ENCODE measurements around the gene MBOAT1. TPM values are rescaled to one million over a fixed set of nuclear protein-coding genes. Genes with fewer than 3 reads are reported as not detected.
A peak's percentile ranks its signal among the peaks of the same experiment; 100 is the strongest.
"Not testable (repeated sequence)": the region's sequence is repeated elsewhere in the genome, so short reads cannot be mapped to it uniquely, and the experiment has no call there.

The MBOAT1 gene
- total RNA-seq, 1 experiment from 2014 or later = 39.9 TPM

DNA sequence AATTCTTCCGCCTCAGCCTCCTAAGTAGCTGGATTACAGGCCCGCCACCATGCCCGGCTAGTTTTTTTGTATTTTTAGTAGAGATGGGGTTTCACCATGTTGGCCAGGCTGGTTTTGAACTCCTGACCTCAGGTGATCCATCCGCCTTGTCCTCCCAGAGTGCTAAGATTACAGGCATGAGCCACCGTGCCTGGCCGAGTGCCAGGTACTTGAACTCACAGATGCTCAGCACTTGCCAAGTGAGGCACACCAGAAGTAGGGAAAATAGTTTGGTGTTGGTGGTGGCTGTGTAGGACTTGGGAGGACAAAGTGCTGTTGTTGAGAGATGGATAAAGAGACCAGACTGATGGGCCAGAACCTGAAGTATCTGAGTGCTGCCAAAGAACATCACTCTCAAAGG is 40.0 kb upstream of the MBOAT1 start:
- CTCF ChIA-PET = no interaction called here
- intact Hi-C loops (cut with micrococcal nuclease; ENCODE audit: unreplicated experiment) = no loop called here
- Mint-ChIP-seq H3K4me1 (ENCODE audit: low read depth, unreplicated experiment) (peaks cover 18% of the 10 kb centered on the region), H3K27me3 (ENCODE audit: unreplicated experiment) (no peaks in the 10 kb centered on the region), H3K4me3 (ENCODE audit: low read depth, unreplicated experiment) (no peak overlapping the region), H3K27ac (ENCODE audit: unreplicated experiment) (no peak overlapping the region), H3K36me3 (ENCODE audit: insufficient read depth, unreplicated experiment) (no peaks in the 10 kb centered on the region), H3K9me3 (ENCODE audit: low read depth, unreplicated experiment) (no peaks in the 10 kb centered on the region)
- no peak for DNase-seq
- TF ChIP-seq CTCF (IDR thresholded peaks at IDR 0.05; ENCODE audit: unreplicated experiment) = no peak
- BruUV-seq (replicated peaks) = no TSS peak

- Mint-ChIP-seq H3K4me1 (ENCODE audit: low read depth, unreplicated experiment) (peaks cover 24% of the 10 kb centered on the region), H3K4me3 (ENCODE audit: low read depth, unreplicated experiment) (no peak overlapping the region), H3K27ac (ENCODE audit: unreplicated experiment) (no peak overlapping the region), H3K27me3 (ENCODE audit: unreplicated experiment) (no peaks in the 10 kb centered on the region), H3K9me3 (ENCODE audit: low read depth, unreplicated experiment) (peaks cover 2% of the 10 kb centered on the region), H3K36me3 (ENCODE audit: insufficient read depth, unreplicated experiment) (no peaks in the 10 kb centered on the region)
- DNase-seq = no peak
- intact Hi-C loops (cut with micrococcal nuclease; ENCODE audit: unreplicated experiment) = no loop called here
- no peak for TF ChIP-seq CTCF (IDR thresholded peaks at IDR 0.05; ENCODE audit: unreplicated experiment)
- no TSS peak for BruUV-seq (replicated peaks)
- CTCF ChIA-PET = no interaction called here
Observed at GRCh38 chr6:20251525-20251924, 39.3 kb upstream of the MBOAT1 start.

- no peak for TF ChIP-seq CTCF (IDR thresholded peaks at IDR 0.05; ENCODE audit: unreplicated experiment)
- intact Hi-C loops (cut with micrococcal nuclease; ENCODE audit: unreplicated experiment) = no loop called here
- H3K27me3 Mint-ChIP-seq (ENCODE audit: unreplicated experiment) = no peaks in the 10 kb centered on the region
- no peak overlapping the region for H3K4me3 Mint-ChIP-seq (ENCODE audit: low read depth, unreplicated experiment)
- peaks cover 2% of the 10 kb centered on the region for H3K9me3 Mint-ChIP-seq (ENCODE audit: low read depth, unreplicated experiment)
- no TSS peak for BruUV-seq (replicated peaks)
- CTCF ChIA-PET = interaction anchor here (1.6 kb wide), 1 partner anchor 10 kb away, joined by 3 read pairs; no protein-coding TSS in a partner anchor
- DNase-seq = no peak
- no peak overlapping the region for H3K27ac Mint-ChIP-seq (ENCODE audit: unreplicated experiment)
- H3K36me3 Mint-ChIP-seq (ENCODE audit: insufficient read depth, unreplicated experiment) = no peaks in the 10 kb centered on the region
- H3K4me1 Mint-ChIP-seq (ENCODE audit: low read depth, unreplicated experiment) = peaks cover 35% of the 10 kb centered on the region
Observed at GRCh38 chr6:20246125-20246524, 33.9 kb upstream of the MBOAT1 start.

DNA sequence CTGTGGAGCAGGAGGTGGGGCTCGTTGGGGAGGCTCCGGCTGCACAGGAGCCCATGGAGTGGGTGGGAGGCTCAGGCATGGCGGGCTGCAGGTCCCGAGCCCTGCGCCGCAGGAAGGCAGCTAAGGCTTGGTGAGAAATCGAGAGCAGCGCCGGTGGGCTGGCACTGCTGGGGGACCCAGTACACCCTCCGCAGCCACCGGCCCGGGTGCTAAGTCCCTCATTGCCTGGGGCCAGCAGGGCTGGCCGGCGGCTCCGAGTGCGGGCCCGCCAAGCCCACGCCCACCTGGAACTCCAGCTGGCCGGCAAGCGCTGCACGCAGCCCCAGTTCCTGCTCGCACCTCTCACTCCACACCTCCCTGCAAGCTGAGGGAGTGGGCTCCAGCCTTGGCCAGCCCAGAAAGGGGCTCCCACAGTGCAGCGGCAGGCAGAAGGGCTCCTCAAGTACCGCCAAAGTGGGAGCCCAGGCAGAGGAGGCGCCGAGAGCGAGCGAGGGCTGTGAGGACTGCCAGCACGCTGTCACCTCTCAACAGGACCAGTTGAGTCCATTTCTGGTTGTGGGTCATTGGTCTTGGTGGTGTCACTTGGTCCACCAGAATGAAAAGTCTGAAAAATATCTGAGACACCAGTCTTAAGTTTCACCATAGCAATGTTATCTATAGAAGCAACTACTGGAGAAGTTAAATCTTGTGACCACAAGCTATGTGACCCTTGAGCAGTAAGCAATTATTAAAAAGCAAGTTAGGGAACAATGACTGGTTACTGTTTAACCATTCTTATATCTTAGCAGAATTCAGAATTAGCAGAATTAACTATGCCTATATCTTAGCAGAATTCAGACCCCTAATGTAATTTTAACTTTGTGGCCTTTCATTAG is 32.8 kb upstream of the MBOAT1 start:
- H3K4me1 Mint-ChIP-seq (ENCODE audit: low read depth, unreplicated experiment) = peaks cover 35% of the 10 kb centered on the region
- peak overlapping the region; percentile 25 for H3K4me3 Mint-ChIP-seq (ENCODE audit: low read depth, unreplicated experiment)
- H3K36me3 Mint-ChIP-seq (ENCODE audit: insufficient read depth, unreplicated experiment); BruUV-seq (replicated peaks); H3K27me3 Mint-ChIP-seq (ENCODE audit: unreplicated experiment); DNase-seq; H3K9me3 Mint-ChIP-seq (ENCODE audit: low read depth, unreplicated experiment); H3K27ac Mint-ChIP-seq (ENCODE audit: unreplicated experiment): not testable (repeated sequence)
- intact Hi-C loops (cut with micrococcal nuclease; ENCODE audit: unreplicated experiment) = loop anchor here (2.0 kb wide), 1 partner anchor 32 kb away; the partner anchor contains the start of gene MBOAT1
- CTCF ChIA-PET = interaction anchor here (1.0 to 1.6 kb wide), 2 partner anchors 8 to 9 kb away, joined by 3 to 5 read pairs; no protein-coding TSS in a partner anchor

DNA sequence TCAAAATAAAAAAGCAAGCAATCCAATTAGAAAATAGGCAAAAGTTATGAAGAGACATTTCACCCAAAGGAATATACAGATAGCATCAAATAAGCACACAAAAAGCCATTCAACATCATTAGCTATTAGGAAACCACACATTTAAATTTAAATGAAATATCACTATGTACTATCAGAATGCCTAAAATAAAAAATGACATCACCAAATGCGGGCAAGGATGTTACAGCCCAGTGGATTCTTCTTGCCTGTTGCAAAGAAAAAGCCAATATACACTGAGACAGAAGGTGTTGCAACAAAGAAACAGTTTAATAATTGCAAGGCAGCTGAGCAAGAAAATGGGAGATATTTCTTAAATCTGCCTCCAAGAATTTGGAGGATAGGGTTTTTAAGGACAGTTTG is 31.0 kb upstream of the MBOAT1 start:
- no peak for DNase-seq
- TF ChIP-seq CTCF (IDR thresholded peaks at IDR 0.05; ENCODE audit: unreplicated experiment) = no peak
- no peaks in the 10 kb centered on the region for H3K27me3 Mint-ChIP-seq (ENCODE audit: unreplicated experiment)
- intact Hi-C loops (cut with micrococcal nuclease; ENCODE audit: unreplicated experiment) = no loop called here
- peaks cover 2% of the 10 kb centered on the region for H3K9me3 Mint-ChIP-seq (ENCODE audit: low read depth, unreplicated experiment)
- no peak overlapping the region for H3K4me3 Mint-ChIP-seq (ENCODE audit: low read depth, unreplicated experiment)
- no TSS peak for BruUV-seq (replicated peaks)
- H3K36me3 Mint-ChIP-seq (ENCODE audit: insufficient read depth, unreplicated experiment) = peaks cover 1% of the 10 kb centered on the region
- peaks cover 41% of the 10 kb centered on the region for H3K4me1 Mint-ChIP-seq (ENCODE audit: low read depth, unreplicated experiment)
- CTCF ChIA-PET = no interaction called here
- H3K27ac Mint-ChIP-seq (ENCODE audit: unreplicated experiment) = no peak overlapping the region

All from Calu3 (cell line).